ENCODE results near the gene ARHGAP22. TPM values are rescaled to one million over a fixed set of nuclear protein-coding genes. Genes with fewer than 3 reads are reported as not detected.

Gene ARHGAP22
- total RNA-seq, 1 experiment from 2014 or later: 255 TPM

GRCh38 chr10:48478980-48479811, 125.7 kb downstream of the ARHGAP22 start:
- no peak for DNase-seq (ENCODE audit: low read depth)

- no peak for DNase-seq (ENCODE audit: low read depth)
Measured at GRCh38 chr10:48478469-48478868, 126.4 kb downstream of the ARHGAP22 start.

GRCh38 chr10:48477616-48478015, 127.3 kb downstream of the ARHGAP22 start:
- DNase-seq (ENCODE audit: low read depth): no peak

- DNase-seq (ENCODE audit: low read depth): no peak
Measured at GRCh38 chr10:48477141-48477540, 127.7 kb downstream of the ARHGAP22 start.

- no peak for DNase-seq (ENCODE audit: low read depth)
Measured at GRCh38 chr10:48476279-48476982, 128.4 kb downstream of the ARHGAP22 start.

GRCh38 chr10:48475943-48476278, 129.0 kb downstream of the ARHGAP22 start:
- no peak for DNase-seq (ENCODE audit: low read depth)

- no peak for DNase-seq (ENCODE audit: low read depth)
Measured at GRCh38 chr10:48474765-48475365, 130.0 kb downstream of the ARHGAP22 start.

- no peak for DNase-seq (ENCODE audit: low read depth)
Measured at GRCh38 chr10:48473704-48474103, 131.2 kb downstream of the ARHGAP22 start.

- no peak for DNase-seq (ENCODE audit: low read depth)
Measured at GRCh38 chr10:48472501-48473069, 132.3 kb downstream of the ARHGAP22 start.

GRCh38 chr10:48470893-48471805, 133.7 kb downstream of the ARHGAP22 start:
- DNase-seq (ENCODE audit: low read depth): peak; percentile 60

GRCh38 chr10:48470115-48470892, 134.6 kb downstream of the ARHGAP22 start:
- DNase-seq (ENCODE audit: low read depth): no peak

GRCh38 chr10:48469516-48470020, 135.3 kb downstream of the ARHGAP22 start:
- DNase-seq (ENCODE audit: low read depth): no peak

GRCh38 chr10:48468866-48469511, 135.9 kb downstream of the ARHGAP22 start:
- DNase-seq (ENCODE audit: low read depth): no peak

- DNase-seq (ENCODE audit: low read depth): no peak
Measured at GRCh38 chr10:48468130-48468790, 136.6 kb downstream of the ARHGAP22 start.

- DNase-seq (ENCODE audit: low read depth): no peak
Measured at GRCh38 chr10:48467669-48468068, 137.2 kb downstream of the ARHGAP22 start.

- DNase-seq (ENCODE audit: low read depth): no peak
Measured at GRCh38 chr10:48466611-48467240, 138.1 kb downstream of the ARHGAP22 start.

GRCh38 chr10:48465860-48466521, 138.9 kb downstream of the ARHGAP22 start:
- DNase-seq (ENCODE audit: low read depth): no peak
